ENCODE results near the gene FALEC. TPM values are rescaled to one million over a fixed set of nuclear protein-coding genes. Genes with fewer than 3 reads are reported as not detected.
A peak's percentile ranks its signal among the peaks of the same experiment; 100 is the strongest.

FALEC gene
- total RNA-seq, 8 experiments from 2014 or later: 0.57 to 4.1 (median 2.1) TPM

DNA sequence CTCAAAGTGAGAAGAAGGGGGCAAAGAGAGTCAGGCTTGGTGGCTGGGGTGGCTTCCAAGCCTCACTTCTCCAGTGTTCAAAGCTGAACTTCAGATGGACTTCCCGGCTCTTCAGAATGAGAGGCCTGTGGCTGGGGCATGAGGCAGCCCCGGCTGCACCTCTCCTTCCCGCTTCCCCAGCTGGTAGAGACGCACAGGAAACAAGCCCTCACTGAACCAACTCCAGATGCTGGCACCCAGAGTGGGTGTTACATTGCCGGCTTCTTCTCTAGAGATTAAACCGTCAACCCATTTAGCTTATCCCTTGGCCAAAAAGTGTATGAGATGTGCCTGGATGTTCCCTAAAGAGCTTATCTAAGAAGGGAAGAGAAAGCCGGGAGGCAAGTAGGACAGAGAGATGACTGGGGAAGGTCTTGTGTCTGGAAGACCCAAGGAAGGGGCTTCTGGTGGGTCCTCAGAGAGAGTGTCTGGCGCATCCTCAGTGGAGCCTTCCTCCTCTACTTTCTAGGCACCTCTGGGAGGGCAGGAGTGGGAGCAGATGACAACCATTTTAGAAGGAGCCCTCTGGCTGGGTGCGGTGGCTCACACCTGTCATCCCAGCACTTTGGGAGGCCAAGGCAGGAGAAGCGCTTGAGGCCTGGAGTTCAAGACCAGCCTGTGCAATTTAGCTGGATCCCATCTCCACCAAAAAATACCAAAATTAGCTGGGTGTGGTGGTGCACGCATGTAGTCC, 35.7 kb downstream of the FALEC start:
- H3K27ac ChIP-seq: no peak overlapping the region
- no peak overlapping the region for H3K4me3 ChIP-seq
- in situ Hi-C loops (cut with MboI; ENCODE audit: low pct_unique_long_range_greater_than_20kb in 2 of 9, low sequenced_read_pairs in 9 of 9, unreplicated experiment in 9 of 9): loop anchor here in 1 of 9 experiments (25.0 kb wide), 1 partner anchor 89 kb away; no protein-coding TSS in a partner anchor
- WGBS, 10 experiments: 40 to 100% (median 93%) methylated on average over 1 to 10 of the region's 11 CpGs; no CpG with 5 or more reads in 1 of the 10 experiments
- peaks cover 0 to 8% of the 10 kb centered on the region in 2 donors for H3K4me1 ChIP-seq (replicated peaks in 1 of 2)
- no peak for ATAC-seq (replicated peaks in 6 of 8)

DNA sequence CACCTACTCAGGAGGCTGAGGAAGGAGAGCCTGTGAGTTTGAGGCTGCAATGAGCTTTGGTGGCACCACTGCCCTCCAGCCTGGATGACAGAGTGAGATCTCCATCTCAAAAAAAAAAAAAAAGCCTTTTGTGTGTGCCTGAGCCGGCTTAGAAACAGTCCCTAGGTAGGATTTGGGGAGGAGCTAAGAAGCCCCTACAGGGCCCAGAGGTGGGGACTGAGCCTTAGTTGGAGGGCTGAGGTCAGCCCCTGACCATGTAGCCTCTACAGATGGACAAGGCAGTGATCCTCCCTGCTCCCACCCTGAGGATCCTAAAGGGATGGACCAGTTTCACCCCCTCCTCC, 36.2 kb downstream of the FALEC start:
- Histone ChIP-seq H3K4me1 (replicated peaks in 1 of 2) (peaks cover 0 to 8% of the 10 kb centered on the region in 2 donors), H3K4me3 (no peak overlapping the region), H3K27ac (no peak overlapping the region)
- 14 to 80% (median 22%) methylated on average over 1 of the region's 1 CpG; no CpG with 5 or more reads in 7 of the 10 experiments for WGBS, 10 experiments
- ATAC-seq (replicated peaks in 6 of 8): no peak
- in situ Hi-C loops (cut with MboI; ENCODE audit: low pct_unique_long_range_greater_than_20kb in 2 of 9, low sequenced_read_pairs in 9 of 9, unreplicated experiment in 9 of 9): loop anchor here in 1 of 9 experiments (25.0 kb wide), 1 partner anchor 89 kb away; no protein-coding TSS in a partner anchor

DNA sequence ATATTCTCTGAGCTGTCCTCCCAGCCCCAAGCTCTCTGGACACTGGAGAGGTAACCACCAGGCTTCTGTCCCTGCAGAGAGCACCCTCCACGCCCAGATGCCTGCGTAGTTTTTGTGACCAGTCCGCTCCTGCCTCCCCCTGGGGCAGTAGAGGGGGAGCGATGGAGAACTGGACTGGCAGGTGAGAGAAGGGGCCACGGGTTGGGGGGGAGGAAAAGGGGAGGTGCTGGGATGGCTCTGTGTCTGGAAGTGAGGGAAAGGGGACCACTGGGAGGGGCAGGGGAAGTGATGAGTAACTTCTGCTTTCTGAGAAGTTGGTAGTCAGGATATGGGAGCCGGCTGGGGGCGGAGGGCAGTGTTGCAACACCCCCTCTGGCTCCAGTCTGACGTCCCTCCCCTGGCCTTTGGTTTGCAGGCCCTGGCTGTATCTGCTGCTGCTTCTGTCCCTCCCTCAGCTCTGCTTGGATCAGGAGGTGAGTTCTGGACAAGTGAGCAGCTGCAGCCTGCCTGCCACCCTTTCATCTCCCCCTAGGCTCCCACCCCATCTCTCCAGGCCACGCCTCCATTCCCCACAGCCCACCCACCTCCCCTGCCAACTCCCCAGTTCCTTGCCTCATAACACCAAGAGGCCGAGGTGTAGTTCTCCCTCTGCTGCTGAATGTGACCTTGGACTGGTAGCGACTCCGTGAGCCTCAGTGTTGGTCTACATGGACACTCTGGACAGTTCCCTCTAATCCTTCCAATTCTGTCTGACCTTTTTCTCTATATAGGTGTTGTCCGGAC, 36.8 kb downstream of the FALEC start:
- Histone ChIP-seq H3K27ac (no peak overlapping the region), H3K4me3 (no peak overlapping the region), H3K4me1 (replicated peaks in 1 of 2) (peaks cover 0 to 8% of the 10 kb centered on the region in 2 donors)
- 24 to 100% (median 33%) methylated on average over 1 to 3 of the region's 13 CpGs; no CpG with 5 or more reads in 7 of the 10 experiments for WGBS, 10 experiments
- in situ Hi-C loops (cut with MboI; ENCODE audit: low pct_unique_long_range_greater_than_20kb in 2 of 9, low sequenced_read_pairs in 9 of 9, unreplicated experiment in 9 of 9): loop anchor here in 1 of 9 experiments (25.0 kb wide), 1 partner anchor 90 kb away; no protein-coding TSS in a partner anchor
- peak; percentile 2 to 50 (median 36) for ATAC-seq (replicated peaks in 6 of 8)

DNA sequence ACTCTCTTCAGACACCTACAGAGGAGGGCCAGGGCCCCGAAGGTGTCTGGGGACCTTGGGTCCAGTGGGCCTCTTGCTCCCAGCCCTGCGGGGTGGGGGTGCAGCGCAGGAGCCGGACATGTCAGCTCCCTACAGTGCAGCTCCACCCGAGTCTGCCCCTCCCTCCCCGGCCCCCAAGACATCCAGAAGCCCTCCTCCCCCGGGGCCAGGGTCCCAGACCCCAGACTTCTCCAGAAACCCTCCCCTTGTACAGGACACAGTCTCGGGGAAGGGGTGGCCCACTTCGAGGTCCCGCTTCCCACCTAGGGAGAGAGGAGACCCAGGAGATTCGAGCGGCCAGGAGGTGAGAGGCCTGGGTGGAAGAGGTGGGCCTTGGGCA, 37.3 kb downstream of the FALEC start:
- Histone ChIP-seq H3K27ac (no peak overlapping the region), H3K4me3 (no peak overlapping the region), H3K4me1 (replicated peaks in 1 of 2) (peaks cover 0 to 8% of the 10 kb centered on the region in 2 donors)
- in situ Hi-C loops (cut with MboI; ENCODE audit: low pct_unique_long_range_greater_than_20kb in 2 of 9, low sequenced_read_pairs in 9 of 9, unreplicated experiment in 9 of 9): loop anchor here in 1 of 9 experiments (25.0 kb wide), 1 partner anchor 91 kb away; no protein-coding TSS in a partner anchor
- 85 to 100% methylated on average over 2 to 5 of the region's 12 CpGs; no CpG with 5 or more reads in 8 of the 10 experiments for WGBS, 10 experiments
- no peak for ATAC-seq (replicated peaks in 6 of 8)

DNA sequence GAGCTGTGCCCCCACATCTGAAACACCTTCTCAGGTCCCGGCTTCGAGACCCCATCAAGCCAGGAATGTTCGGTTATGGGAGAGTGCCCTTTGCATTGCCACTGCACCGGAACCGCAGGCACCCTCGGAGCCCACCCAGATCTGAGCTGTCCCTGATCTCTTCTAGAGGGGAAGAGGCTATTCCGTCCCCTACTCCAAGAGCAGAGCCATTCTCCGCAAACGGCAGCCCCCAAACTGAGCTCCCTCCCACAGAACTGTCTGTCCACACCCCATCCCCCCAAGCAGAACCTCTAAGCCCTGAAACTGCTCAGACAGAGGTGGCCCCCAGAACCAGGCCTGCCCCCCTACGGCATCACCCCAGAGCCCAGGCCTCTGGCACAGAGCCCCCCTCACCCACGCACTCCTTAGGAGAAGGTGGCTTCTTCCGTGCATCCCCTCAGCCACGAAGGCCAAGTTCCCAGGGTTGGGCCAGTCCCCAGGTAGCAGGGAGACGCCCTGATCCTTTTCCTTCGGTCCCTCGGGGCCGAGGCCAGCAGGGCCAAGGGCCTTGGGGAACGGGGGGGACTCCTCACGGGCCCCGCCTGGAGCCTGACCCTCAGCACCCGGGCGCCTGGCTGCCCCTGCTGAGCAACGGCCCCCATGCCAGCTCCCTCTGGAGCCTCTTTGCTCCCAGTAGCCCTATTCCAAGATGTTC, 38.0 kb downstream of the FALEC start:
- ATAC-seq (replicated peaks in 6 of 8): no peak

DNA sequence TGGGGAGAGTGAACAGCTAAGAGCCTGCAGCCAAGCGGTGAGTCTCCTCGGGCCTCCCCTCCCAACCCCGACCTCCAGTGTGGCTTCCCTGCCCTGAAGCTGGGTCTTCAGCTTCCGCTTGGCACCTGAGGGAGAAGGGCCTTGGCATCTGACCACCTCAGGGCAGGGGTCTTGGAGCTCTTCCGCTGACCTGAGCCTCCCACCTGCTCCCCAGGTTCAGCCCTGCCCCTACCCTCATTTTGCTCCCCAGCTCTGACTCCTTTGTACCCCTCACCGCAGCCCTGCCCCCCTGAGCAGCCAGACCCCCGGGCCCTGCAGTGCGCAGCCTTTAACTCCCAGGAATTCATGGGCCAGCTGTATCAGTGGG, 38.5 kb downstream of the FALEC start:
- 80 to 100% (median 80%) methylated on average over 2 to 3 of the region's 8 CpGs; no CpG with 5 or more reads in 6 of the 10 experiments for WGBS, 10 experiments
- no peak for ATAC-seq (replicated peaks in 6 of 8)
- Histone ChIP-seq H3K4me1 (replicated peaks in 1 of 2) (peaks cover 0 to 8% of the 10 kb centered on the region in 2 donors), H3K4me3 (no peak overlapping the region), H3K27ac (no peak overlapping the region)
- in situ Hi-C loops (cut with MboI; ENCODE audit: low pct_unique_long_range_greater_than_20kb in 2 of 9, low sequenced_read_pairs in 9 of 9, unreplicated experiment in 9 of 9): loop anchor here in 1 of 9 experiments (25.0 kb wide), 1 partner anchor 92 kb away; no protein-coding TSS in a partner anchor

More for the DNA sequence above, 38.0 kb downstream of the FALEC start:
- H3K4me1 ChIP-seq (replicated peaks in 1 of 2): peaks cover 0 to 8% of the 10 kb centered on the region in 2 donors
- in situ Hi-C loops (cut with MboI; ENCODE audit: low pct_unique_long_range_greater_than_20kb in 2 of 9, low sequenced_read_pairs in 9 of 9, unreplicated experiment in 9 of 9): loop anchor here in 1 of 9 experiments (25.0 kb wide), 1 partner anchor 91 kb away; no protein-coding TSS in a partner anchor
- H3K4me3 ChIP-seq: no peak overlapping the region
- no peak overlapping the region for H3K27ac ChIP-seq
- 85 to 100% (median 92%) methylated on average over 2 to 10 of the region's 23 CpGs; no CpG with 5 or more reads in 7 of the 10 experiments for WGBS, 10 experiments

DNA sequence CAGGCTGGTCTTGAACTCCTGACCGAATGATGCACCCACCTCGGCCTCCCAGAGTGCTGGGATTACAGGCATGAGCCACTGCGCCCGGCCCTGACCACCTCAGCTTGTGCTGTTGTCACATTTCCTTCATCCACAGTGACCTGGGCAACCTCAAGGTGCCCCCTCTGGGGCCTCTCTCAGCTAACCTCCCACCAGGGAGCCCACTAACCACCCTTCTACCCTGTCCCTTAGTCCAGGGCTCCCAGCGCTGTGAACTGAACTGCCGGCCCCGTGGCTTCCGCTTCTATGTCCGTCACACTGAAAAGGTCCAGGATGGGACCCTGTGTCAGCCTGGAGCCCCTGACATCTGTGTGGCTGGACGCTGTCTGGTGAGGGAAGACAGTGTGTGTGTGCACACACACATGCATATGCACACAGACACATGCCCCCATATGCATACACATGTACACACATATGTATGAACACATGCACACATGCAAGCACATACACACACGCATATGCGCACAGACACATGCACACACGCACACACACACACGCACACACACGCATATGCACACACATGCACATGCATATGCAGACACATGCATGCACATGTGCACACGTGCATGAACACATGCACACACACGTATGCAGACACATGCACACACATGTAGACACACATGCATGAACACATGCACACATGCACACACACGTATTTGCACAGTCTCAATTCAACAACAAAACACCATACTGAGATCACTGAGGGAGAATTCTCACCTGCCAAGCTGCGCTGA, 39.8 kb downstream of the FALEC start:
- Histone ChIP-seq H3K27ac (no peak overlapping the region), H3K4me1 (replicated peaks in 1 of 2) (peaks cover 0 to 8% of the 10 kb centered on the region in 2 donors), H3K4me3 (no peak overlapping the region)
- in situ Hi-C loops (cut with MboI; ENCODE audit: low pct_unique_long_range_greater_than_20kb in 2 of 9, low sequenced_read_pairs in 9 of 9, unreplicated experiment in 9 of 9): loop anchor here in 1 of 9 experiments (25.0 kb wide), 1 partner anchor 93 kb away; no protein-coding TSS in a partner anchor
- ATAC-seq (replicated peaks in 6 of 8): no peak
- WGBS, 10 experiments: 71 to 91% (median 88%) methylated on average over 2 to 14 of the region's 19 CpGs; no CpG with 5 or more reads in 5 of the 10 experiments

DNA sequence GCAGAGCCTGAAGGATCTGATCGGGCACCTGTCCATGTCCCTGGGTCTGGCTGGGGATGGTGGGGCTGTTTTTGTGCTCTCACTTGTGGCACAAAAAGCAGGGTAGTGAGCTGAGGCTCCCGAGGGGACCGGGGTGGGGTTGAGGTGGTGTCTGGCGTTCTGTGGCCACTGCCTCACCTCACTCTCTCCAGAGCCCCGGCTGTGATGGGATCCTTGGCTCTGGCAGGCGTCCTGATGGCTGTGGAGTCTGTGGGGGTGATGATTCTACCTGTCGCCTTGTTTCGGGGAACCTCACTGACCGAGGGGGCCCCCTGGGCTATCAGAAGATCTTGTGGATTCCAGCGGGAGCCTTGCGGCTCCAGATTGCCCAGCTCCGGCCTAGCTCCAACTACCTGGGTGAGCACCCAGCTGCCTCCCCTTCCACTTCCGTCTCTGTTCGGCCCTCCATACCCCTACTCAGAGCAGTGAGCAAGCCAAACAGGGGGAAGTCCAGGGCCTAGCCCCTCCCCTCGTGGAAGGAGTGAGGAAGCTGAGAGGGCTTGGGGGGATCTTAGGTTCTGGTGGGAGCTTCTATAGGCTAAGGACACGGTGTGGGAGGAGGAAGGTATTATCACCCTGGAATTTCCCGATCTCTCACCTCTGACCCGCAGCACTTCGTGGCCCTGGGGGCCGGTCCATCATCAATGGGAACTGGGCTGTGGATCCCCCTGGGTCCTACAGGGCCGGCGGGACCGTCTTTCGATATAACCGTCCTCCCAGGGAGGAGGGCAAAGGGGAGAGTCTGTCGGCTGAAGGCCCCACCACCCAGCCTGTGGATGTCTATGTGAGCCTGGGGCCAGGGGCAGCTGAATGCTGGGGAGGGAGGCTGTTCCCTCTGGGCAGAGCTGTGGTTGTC, 40.7 kb downstream of the FALEC start:
- Histone ChIP-seq H3K4me1 (replicated peaks in 1 of 2) (peaks cover 2 to 12% of the 10 kb centered on the region in 2 donors), H3K4me3 (no peak overlapping the region), H3K27ac (no peak overlapping the region)
- in situ Hi-C loops (cut with MboI; ENCODE audit: low pct_unique_long_range_greater_than_20kb in 2 of 9, low sequenced_read_pairs in 9 of 9, unreplicated experiment in 9 of 9): loop anchor here in 1 of 9 experiments (25.0 kb wide), 1 partner anchor 94 kb away; no protein-coding TSS in a partner anchor
- ATAC-seq (replicated peaks in 6 of 8): no peak
- WGBS, 10 experiments: 40 to 88% (median 70%) methylated on average over 1 to 13 of the region's 26 CpGs; no CpG with 5 or more reads in 3 of the 10 experiments

DNA sequence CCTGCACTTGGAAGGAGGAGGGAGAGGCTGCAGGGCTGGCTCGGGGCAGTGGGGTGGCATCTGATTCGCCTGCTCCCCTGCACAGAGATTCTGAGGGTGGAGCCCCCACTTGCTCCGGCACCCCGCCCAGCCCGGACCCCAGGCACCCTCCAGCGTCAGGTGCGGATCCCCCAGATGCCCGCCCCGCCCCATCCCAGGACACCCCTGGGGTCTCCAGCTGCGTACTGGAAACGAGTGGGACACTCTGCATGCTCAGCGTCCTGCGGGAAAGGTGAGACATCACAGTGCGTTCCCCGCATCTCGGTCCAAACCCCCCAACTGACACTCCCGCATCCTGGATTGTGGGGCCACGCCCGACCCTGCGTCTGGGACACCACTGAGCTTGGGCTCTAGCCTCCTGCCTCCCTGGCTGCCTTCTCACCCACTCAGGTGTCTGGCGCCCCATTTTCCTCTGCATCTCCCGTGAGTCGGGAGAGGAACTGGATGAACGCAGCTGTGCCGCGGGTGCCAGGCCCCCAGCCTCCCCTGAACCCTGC, 41.6 kb downstream of the FALEC start:
- ATAC-seq (replicated peaks in 6 of 8): no peak
- WGBS, 10 experiments: 83% methylated on average over 4 of the region's 26 CpGs; no CpG with 5 or more reads in 9 of the 10 experiments
- H3K4me3 ChIP-seq: no peak overlapping the region
- peaks cover 7 to 10% of the 10 kb centered on the region in 2 donors for H3K4me1 ChIP-seq (replicated peaks in 1 of 2)
- H3K27ac ChIP-seq: no peak overlapping the region
- in situ Hi-C loops (cut with MboI; ENCODE audit: low pct_unique_long_range_greater_than_20kb in 2 of 9, low sequenced_read_pairs in 9 of 9, unreplicated experiment in 9 of 9): loop anchor here in 1 of 9 experiments (25.0 kb wide), 1 partner anchor 95 kb away; no protein-coding TSS in a partner anchor

DNA sequence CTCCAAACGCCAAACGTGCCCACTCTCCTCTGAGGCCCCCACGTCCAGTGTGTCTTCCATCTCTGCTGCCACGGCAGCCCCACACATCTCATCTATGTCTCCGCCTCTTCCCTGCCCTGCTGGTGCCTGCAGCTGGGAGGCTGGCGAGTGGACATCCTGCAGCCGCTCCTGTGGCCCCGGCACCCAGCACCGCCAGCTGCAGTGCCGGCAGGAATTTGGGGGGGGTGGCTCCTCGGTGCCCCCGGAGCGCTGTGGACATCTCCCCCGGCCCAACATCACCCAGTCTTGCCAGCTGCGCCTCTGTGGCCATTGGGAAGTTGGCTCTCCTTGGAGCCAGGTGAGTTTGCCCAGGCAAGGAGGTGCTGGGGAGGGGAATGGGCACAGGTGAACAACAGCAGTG, 42.3 kb downstream of the FALEC start:
- in situ Hi-C loops (cut with MboI; ENCODE audit: low pct_unique_long_range_greater_than_20kb in 2 of 9, low sequenced_read_pairs in 9 of 9, unreplicated experiment in 9 of 9): loop anchor here in 1 of 9 experiments (25.0 kb wide), 1 partner anchor 96 kb away; no protein-coding TSS in a partner anchor
- Histone ChIP-seq H3K4me1 (replicated peaks in 1 of 2) (peaks cover 11 to 14% of the 10 kb centered on the region in 2 donors), H3K4me3 (no peak overlapping the region), H3K27ac (no peak overlapping the region)
- WGBS, 10 experiments: 57 to 87% (median 82%) methylated on average over 4 to 13 of the region's 15 CpGs; no CpG with 5 or more reads in 6 of the 10 experiments
- ATAC-seq (replicated peaks in 6 of 8): no peak

DNA sequence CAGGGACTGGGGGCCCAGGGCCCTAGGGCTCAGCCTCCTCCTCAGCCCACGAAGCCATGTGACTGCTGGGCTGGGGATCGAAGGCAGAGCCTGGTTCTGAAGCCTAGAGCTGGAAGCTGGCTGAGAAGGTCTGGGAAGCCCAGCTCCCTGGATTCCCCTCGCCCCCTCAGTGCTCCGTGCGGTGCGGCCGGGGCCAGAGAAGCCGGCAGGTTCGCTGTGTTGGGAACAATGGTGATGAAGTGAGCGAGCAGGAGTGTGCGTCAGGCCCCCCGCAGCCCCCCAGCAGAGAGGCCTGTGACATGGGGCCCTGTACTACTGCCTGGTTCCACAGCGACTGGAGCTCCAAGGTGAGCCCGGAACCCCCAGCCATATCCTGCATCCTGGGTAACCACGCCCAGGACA, 42.8 kb downstream of the FALEC start:
- no peak overlapping the region for H3K4me3 ChIP-seq
- no peak overlapping the region for H3K27ac ChIP-seq
- WGBS, 10 experiments: 68 to 95% (median 77%) methylated on average over 4 to 8 of the region's 15 CpGs; no CpG with 5 or more reads in 7 of the 10 experiments
- no peak for ATAC-seq (replicated peaks in 6 of 8)
- H3K4me1 ChIP-seq (replicated peaks in 1 of 2): peaks cover 16 to 18% of the 10 kb centered on the region in 2 donors
- in situ Hi-C loops (cut with MboI; ENCODE audit: low pct_unique_long_range_greater_than_20kb in 2 of 9, low sequenced_read_pairs in 9 of 9, unreplicated experiment in 9 of 9): loop anchor here in 1 of 9 experiments (25.0 kb wide), 1 partner anchor 96 kb away; no protein-coding TSS in a partner anchor
